ENCODE results near the gene MRPS2.

DNA sequence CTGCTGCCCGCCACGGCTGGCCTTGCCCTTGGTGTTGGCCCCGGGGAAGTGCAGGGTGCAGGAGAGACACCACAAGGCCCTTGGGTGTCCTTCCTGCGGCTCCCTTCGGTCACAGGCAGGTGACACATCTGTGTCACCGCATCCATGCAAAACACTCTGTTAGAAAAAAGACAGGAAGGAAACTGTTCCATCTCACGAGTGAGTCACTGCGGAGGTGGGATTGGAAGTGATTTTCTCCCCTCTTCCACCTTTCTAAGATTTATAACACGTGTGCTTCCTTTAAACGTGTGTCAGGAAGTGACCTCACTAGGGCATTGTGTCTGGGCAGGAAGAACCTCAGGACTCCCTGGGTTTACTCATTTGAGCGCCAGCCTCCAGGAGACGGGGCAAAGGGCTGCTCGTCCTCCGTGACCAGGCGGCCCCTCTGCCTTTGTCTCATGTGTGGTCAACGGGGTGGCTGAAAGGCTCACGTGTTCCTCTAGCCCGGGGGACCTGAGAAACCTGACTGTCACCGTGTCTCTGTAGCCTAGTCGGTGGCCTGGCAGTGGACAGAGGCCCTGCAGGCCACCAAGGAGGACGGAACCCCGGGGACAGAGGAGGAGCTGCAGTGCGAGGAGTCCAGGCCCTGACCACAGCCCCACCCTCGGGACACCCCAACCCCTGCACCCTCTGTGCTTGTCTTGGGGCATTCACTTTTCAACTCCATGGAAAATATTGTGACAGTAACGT, 15.8 kb downstream of the MRPS2 start:
- TF ChIP-seq, protein P1, sequence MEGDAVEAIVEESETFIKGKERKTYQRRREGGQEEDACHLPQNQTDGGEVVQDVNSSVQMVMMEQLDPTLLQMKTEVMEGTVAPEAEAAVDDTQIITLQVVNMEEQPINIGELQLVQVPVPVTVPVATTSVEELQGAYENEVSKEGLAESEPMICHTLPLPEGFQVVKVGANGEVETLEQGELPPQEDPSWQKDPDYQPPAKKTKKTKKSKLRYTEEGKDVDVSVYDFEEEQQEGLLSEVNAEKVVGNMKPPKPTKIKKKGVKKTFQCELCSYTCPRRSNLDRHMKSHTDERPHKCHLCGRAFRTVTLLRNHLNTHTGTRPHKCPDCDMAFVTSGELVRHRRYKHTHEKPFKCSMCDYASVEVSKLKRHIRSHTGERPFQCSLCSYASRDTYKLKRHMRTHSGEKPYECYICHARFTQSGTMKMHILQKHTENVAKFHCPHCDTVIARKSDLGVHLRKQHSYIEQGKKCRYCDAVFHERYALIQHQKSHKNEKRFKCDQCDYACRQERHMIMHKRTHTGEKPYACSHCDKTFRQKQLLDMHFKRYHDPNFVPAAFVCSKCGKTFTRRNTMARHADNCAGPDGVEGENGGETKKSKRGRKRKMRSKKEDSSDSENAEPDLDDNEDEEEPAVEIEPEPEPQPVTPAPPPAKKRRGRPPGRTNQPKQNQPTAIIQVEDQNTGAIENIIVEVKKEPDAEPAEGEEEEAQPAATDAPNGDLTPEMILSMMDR (conservative IDR thresholded peaks at IDR 0.05): no peak
- TF ChIP-seq EZH2 (IDR thresholded peaks at IDR 0.05; ENCODE audit: low read depth): no peak
